ENCODE results near the gene TNFAIP2.
"Not testable (repeated sequence)": the region's sequence is repeated elsewhere in the genome, so short reads cannot be mapped to it uniquely, and the experiment has no call there.

GRCh38 chr14:103173887-103174286 is 50.6 kb downstream of the TNFAIP2 start:
- not testable (repeated sequence) for TF ChIP-seq CTCF (IDR thresholded peaks at IDR 0.05; ENCODE audit: low read length); EZH2 (IDR thresholded peaks at IDR 0.05; ENCODE audit: borderline replicate concordance, low read length)

Data from OCI-LY1 (cell line).